SIG-M5 (cell line): ENCODE data around the gene CCDC144A.
"Not testable (repeated sequence)": the region's sequence is repeated elsewhere in the genome, so short reads cannot be mapped to it uniquely, and the experiment has no call there.

Experiments
- DNase-seq: peaks from one replicate; lab custom pipeline; 2025; lab: John Stamatoyannopoulos, UW

The CCDC144A gene

GRCh38 chr17:16820161-16820877 lies 130.3 kb downstream of the CCDC144A start:
- DNase-seq: no peak

- DNase-seq: no peak
These were observed 131.0 kb downstream of the CCDC144A start for GRCh38 chr17:16820979-16821543.

DNA sequence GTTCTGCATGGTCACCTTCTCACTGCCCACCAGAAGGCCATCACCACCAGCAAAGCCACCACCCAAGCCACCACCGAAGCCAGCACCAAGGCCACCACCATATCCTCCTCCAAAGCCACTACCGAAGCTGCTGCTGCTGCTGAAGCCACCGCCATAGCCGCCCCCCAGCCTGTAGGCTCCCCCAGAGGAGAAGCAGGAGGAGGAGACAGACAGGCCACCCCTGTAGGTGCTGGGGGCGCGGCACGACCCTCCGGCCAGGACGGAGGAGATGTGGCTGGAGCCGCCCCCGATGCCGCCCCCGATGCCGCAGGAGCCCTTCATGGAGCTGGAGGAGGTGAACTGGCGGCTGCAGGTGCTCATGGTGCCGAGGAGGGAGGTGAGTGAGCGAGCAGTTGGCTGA lies 132.1 kb downstream of the CCDC144A start:
- not testable (repeated sequence) for DNase-seq

- not testable (repeated sequence) for DNase-seq
These were observed 133.8 kb downstream of the CCDC144A start for GRCh38 chr17:16823768-16824406.
